ENCODE results near the gene UGT1A4.

DNA sequence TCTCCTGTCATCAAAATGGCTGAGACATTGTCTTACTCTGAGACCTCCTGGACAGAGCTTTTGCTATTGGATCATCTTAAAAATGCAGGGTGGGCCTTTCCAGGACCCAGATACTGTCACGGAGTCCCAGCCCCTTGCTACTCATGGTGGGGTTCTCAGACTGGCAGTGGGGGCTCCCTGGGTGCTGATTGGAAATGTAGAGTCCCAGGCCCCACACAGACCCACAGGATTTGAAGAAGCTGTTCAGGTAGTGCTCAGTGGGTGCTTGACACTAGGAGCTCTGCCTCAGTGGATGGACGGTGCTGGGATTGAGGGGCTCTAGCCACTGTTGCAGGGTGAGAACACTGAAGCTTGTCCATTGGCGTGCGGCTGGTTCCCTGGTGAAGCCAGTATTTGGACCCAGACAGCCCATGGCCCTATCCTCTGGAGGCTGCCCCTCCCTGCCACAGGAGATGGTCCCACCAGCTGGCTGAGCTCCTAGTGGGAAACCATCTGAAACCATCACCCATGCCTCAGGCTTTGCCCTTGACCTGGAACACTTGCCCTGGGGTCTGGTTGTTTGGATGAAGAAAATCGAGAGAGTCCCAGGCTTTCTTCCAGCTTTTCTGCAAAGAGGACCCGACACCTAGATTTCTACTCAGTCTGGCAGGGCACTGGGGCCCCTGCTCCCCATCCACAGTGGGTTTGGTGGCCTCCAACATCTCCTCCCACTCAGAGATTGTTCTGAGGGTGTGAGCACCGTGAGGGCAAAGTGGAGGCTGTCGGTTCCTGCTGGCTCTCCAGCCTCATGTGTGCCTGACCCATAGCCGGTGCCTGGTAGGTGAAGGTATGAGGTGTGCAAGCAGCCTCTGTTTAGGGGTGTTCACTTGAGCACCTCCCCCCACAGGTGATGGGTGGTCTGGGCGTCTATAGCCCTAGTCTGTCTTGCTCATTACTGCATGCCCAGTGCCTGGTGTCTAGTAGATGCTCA is 89.7 kb downstream of the UGT1A4 start:
- TF ChIP-seq, protein P1, sequence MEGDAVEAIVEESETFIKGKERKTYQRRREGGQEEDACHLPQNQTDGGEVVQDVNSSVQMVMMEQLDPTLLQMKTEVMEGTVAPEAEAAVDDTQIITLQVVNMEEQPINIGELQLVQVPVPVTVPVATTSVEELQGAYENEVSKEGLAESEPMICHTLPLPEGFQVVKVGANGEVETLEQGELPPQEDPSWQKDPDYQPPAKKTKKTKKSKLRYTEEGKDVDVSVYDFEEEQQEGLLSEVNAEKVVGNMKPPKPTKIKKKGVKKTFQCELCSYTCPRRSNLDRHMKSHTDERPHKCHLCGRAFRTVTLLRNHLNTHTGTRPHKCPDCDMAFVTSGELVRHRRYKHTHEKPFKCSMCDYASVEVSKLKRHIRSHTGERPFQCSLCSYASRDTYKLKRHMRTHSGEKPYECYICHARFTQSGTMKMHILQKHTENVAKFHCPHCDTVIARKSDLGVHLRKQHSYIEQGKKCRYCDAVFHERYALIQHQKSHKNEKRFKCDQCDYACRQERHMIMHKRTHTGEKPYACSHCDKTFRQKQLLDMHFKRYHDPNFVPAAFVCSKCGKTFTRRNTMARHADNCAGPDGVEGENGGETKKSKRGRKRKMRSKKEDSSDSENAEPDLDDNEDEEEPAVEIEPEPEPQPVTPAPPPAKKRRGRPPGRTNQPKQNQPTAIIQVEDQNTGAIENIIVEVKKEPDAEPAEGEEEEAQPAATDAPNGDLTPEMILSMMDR (IDR thresholded peaks at IDR 0.05), result no peak
- no peak for TF ChIP-seq EP300 (IDR thresholded peaks at IDR 0.05; ENCODE audit: low read depth)
